ENCODE data around the gene IRS2. TPM values are rescaled to one million over a fixed set of nuclear protein-coding genes. Genes with fewer than 3 reads are reported as not detected.

Gene IRS2
- total RNA-seq, 1 donor from 2014 or later: 42.4 TPM

DNA sequence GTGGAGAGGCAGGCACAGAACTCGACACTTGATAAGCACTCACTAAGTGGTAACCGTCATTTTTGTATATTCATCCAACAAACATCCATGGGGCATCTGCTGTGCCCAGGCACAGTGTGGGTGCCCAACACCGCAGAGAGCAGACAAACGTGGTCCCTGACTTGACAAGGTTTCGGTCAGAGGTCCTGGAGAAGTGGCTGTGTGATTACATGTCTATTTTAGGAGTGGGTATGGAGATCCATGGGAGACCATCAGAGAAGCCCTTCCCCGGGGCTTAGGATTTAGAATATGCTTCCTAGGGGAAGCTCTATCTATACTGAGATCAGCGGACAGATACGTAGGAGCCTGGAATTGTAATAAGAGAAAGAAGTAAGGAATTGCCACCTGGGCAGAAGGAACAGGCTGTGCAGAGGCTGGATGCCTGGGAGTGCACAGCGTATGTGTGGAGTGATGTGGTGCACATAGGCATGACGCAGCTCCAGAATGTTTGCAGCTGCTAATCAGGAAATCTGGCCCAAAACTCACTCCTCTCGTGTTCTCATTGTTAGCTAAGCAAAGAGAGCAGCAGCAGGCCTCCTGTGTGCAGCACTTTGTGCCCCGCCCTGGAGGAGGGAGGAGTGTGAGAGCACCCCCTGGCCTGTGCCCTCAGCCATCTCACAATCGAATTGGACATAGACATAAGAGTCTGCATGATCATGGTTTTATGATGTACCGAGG, 23.0 kb upstream of the IRS2 start:
- DNase-seq (ENCODE audit: low spot score in 2 of 2): no peak
- H3K27me3 ChIP-seq: no peaks in the 10 kb centered on the region
- H3K27ac ChIP-seq: no peak overlapping the region
- intact Hi-C loops (cut with DNase I): no loop called here
- no peaks in the 10 kb centered on the region for H3K36me3 ChIP-seq
- no peaks in the 10 kb centered on the region for H3K9me3 ChIP-seq
- no peak overlapping the region for H3K4me3 ChIP-seq
- H3K4me1 ChIP-seq: no peaks in the 10 kb centered on the region
- TF ChIP-seq, protein P1, sequence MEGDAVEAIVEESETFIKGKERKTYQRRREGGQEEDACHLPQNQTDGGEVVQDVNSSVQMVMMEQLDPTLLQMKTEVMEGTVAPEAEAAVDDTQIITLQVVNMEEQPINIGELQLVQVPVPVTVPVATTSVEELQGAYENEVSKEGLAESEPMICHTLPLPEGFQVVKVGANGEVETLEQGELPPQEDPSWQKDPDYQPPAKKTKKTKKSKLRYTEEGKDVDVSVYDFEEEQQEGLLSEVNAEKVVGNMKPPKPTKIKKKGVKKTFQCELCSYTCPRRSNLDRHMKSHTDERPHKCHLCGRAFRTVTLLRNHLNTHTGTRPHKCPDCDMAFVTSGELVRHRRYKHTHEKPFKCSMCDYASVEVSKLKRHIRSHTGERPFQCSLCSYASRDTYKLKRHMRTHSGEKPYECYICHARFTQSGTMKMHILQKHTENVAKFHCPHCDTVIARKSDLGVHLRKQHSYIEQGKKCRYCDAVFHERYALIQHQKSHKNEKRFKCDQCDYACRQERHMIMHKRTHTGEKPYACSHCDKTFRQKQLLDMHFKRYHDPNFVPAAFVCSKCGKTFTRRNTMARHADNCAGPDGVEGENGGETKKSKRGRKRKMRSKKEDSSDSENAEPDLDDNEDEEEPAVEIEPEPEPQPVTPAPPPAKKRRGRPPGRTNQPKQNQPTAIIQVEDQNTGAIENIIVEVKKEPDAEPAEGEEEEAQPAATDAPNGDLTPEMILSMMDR (IDR thresholded peaks at IDR 0.05): no peak

DNA sequence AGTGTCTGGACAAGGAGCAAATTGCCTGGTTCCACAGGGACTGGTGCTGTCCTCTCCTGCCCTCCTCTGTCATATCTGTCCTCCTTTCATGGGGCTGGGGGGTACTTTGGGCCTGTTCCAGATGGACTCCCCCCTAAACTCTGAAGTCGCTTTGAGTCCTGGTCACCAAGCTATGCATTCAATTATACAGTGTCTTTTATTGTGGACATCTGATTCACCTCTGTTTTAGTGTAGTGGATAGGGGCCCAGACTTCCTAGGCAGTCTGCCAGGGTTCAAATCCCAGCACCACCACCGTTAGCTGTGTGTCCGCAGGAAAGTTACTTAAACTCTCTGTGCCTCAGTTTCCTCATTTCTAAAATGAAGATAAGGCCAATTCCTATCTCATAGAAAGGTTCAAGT, 21.0 kb upstream of the IRS2 start:
- intact Hi-C loops (cut with DNase I): no loop called here
- no peak for DNase-seq (ENCODE audit: low spot score in 2 of 2)
- Histone ChIP-seq H3K9me3 (no peaks in the 10 kb centered on the region), H3K27ac (no peak overlapping the region), H3K4me3 (no peak overlapping the region), H3K4me1 (no peaks in the 10 kb centered on the region), H3K27me3 (no peaks in the 10 kb centered on the region), H3K36me3 (no peaks in the 10 kb centered on the region)
- TF ChIP-seq, protein P1 (IDR thresholded peaks at IDR 0.05): no peak

DNA sequence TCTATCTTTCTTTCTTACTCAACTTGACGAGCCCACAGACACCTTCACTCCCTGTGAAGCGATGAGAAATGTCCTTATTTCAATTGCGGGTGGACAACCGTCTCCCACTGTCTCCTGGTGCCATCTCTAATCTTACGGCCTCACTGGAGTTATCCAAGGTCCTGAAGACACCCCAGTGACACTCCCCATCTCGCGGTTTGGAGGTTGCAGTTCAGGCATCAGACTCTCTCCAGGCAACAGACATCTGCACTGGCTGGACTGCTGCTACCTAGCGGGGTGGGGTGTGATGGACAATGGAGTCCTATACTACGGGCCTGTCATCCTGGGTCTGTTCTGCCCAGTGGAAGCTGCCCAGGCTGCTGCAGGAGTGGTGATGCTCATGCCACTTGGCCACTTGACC, 18.3 kb upstream of the IRS2 start:
- DNase-seq (ENCODE audit: low spot score in 2 of 2): no peak
- no peak overlapping the region for H3K4me3 ChIP-seq
- no peaks in the 10 kb centered on the region for H3K36me3 ChIP-seq
- H3K4me1 ChIP-seq: no peaks in the 10 kb centered on the region
- intact Hi-C loops (cut with DNase I): no loop called here
- no peak overlapping the region for H3K27ac ChIP-seq
- H3K9me3 ChIP-seq: no peaks in the 10 kb centered on the region
- H3K27me3 ChIP-seq: no peaks in the 10 kb centered on the region
- TF ChIP-seq, protein P1 (IDR thresholded peaks at IDR 0.05): no peak

DNA sequence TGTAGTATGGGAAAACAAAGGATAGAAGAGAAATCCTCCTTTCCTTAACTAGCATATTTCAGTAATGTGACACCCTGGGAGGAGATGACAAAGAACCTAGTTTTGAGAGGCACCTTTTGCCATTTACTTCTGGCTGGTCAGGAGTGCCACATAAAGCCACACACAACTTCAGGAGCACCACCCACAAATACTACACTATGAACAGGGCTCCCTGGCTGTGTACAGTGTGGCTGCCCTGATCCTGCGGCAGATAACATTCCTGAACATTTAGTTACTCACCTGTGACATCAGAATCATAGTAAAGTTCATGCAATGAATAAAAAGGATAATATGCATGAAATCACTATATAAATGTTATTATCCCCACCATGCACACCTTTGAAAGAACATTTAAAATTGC, 17.4 kb upstream of the IRS2 start:
- no peaks in the 10 kb centered on the region for H3K27me3 ChIP-seq
- DNase-seq (ENCODE audit: low spot score in 2 of 2): no peak
- H3K27ac ChIP-seq: no peak overlapping the region
- TF ChIP-seq, protein P1 (IDR thresholded peaks at IDR 0.05): no peak
- H3K9me3 ChIP-seq: no peaks in the 10 kb centered on the region
- no peak overlapping the region for H3K4me3 ChIP-seq
- intact Hi-C loops (cut with DNase I): no loop called here
- no peaks in the 10 kb centered on the region for H3K4me1 ChIP-seq
- no peaks in the 10 kb centered on the region for H3K36me3 ChIP-seq

DNA sequence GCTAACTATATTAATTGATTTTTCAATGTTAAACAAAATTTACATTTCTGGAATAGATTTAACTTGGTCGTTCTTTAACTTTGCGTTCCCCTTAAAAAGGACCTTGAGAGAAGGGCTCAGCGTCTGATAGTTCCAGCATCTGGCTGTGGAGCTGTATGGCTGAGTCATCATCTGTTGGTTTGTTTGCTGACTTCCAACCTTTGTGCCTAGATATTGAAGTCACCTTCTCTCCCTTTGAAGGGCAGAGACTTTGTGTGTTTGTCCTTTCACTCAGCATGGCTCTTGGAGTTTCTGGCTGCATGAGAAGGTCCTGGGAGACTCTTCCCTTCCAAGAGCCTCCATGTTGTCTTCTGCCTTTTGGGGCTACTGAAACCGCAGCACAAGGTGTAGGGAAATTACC, 16.6 kb upstream of the IRS2 start:
- Histone ChIP-seq H3K36me3 (no peaks in the 10 kb centered on the region), H3K4me1 (no peaks in the 10 kb centered on the region), H3K9me3 (no peaks in the 10 kb centered on the region), H3K27me3 (no peaks in the 10 kb centered on the region), H3K27ac (no peak overlapping the region), H3K4me3 (no peak overlapping the region)
- TF ChIP-seq, protein P1 (IDR thresholded peaks at IDR 0.05): no peak
- no peak for DNase-seq (ENCODE audit: low spot score in 2 of 2)
- intact Hi-C loops (cut with DNase I): no loop called here

DNA sequence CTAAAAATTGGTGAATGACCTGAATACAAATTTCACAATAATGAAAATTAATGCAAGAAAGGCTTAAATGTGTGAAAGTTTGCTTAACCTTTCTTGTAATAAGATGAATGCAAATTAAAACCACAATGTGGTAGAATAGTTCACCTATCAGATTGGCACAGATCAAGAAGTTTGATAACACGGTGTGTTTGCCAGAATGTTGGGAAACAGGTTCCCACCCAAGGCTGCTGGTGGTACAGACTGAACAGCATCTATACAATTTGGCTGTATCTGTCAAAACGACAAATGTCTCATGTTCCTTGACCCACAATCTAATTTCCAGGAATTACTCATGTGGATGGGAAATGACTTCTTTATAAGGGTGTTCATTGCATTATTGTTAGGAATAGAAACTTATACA, 8.6 kb upstream of the IRS2 start:
- no peaks in the 10 kb centered on the region for H3K4me1 ChIP-seq
- no peak overlapping the region for H3K27ac ChIP-seq
- DNase-seq (ENCODE audit: low spot score in 2 of 2): no peak
- TF ChIP-seq, protein P1 (IDR thresholded peaks at IDR 0.05): no peak
- no peaks in the 10 kb centered on the region for H3K9me3 ChIP-seq
- H3K4me3 ChIP-seq: no peak overlapping the region
- intact Hi-C loops (cut with DNase I): no loop called here
- H3K36me3 ChIP-seq: no peaks in the 10 kb centered on the region
- H3K27me3 ChIP-seq: no peaks in the 10 kb centered on the region
